ENCODE results near the gene GABPB1. TPM values are rescaled to one million over a fixed set of nuclear protein-coding genes. Genes with fewer than 3 reads are reported as not detected.
"Not testable (repeated sequence)": the region's sequence is repeated elsewhere in the genome, so short reads cannot be mapped to it uniquely, and the experiment has no call there.

The GABPB1 gene
- 10 to 100 TPM; 13.0 to 27.8 TPM for total RNA-seq

DNA sequence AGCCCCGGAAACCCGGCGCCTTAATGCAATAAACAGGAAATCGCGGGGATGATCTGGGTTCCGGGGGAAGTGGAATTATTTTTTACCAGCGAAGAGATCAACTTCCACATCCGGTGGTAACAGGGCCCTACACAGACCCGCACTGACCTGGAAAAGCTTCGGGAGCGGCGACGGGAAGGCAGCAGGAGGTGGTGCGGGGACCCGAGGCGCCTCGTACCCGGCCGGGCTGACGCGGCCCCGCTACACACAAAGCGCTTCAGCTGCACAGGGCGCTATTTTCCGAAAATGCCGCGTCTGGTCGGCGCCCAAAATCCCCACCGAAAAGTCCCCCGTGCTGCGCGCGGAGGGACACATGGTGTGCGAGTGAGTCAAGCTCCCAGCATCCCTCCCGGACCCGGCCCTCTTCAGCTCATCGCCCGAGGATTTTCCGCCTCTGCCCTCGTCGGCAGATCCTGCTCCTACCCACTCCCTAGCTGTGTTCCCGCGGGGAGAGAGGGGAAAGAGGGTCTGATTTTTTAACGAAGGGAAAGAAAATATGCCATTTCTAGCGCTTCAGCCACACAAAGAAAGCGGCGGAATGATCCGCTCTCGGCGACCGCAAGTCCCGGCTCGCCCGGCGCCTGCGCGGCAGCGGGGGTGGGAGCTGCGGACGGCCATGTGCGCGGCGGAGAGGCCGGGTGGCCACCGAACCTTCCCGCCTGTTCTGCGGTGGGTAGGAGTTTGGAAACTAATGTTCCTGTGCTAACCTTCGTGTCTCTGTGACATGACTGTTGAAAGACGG is at the start of gene GABPB1:
Gene GABPB1, minus strand, starts transcription at position 361 of the 781 bp plus-strand sequence. CDS start 45,400 bp downstream, outside the sequence.
- TF ChIP-seq, protein P1, sequence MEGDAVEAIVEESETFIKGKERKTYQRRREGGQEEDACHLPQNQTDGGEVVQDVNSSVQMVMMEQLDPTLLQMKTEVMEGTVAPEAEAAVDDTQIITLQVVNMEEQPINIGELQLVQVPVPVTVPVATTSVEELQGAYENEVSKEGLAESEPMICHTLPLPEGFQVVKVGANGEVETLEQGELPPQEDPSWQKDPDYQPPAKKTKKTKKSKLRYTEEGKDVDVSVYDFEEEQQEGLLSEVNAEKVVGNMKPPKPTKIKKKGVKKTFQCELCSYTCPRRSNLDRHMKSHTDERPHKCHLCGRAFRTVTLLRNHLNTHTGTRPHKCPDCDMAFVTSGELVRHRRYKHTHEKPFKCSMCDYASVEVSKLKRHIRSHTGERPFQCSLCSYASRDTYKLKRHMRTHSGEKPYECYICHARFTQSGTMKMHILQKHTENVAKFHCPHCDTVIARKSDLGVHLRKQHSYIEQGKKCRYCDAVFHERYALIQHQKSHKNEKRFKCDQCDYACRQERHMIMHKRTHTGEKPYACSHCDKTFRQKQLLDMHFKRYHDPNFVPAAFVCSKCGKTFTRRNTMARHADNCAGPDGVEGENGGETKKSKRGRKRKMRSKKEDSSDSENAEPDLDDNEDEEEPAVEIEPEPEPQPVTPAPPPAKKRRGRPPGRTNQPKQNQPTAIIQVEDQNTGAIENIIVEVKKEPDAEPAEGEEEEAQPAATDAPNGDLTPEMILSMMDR (IDR thresholded peaks at IDR 0.05): no peak
- Histone ChIP-seq H3K36me3 (no peaks in the 10 kb centered on the region), H3K27me3 (replicated peaks; ENCODE audit: insufficient read depth) (no peaks in the 10 kb centered on the region), H3K27ac (peak within 1 kb of the TSS; percentile 98 to 99), H3K4me1 (ENCODE audit: control insufficient read depth in 1 of 2, low read depth in 2 of 2) (peaks cover 40 to 45% of the 10 kb centered on the region in 2 donors), H3K4me3 (peak within 1 kb of the TSS; percentile 86), H3K9me3 (no peaks in the 10 kb centered on the region)
- peak; percentile 19 for DNase-seq (ENCODE audit: low spot score)
- peak; percentile 73 for ATAC-seq (ENCODE audit: insufficient number of reproducible peaks, low FRiP score, low read depth)

DNA sequence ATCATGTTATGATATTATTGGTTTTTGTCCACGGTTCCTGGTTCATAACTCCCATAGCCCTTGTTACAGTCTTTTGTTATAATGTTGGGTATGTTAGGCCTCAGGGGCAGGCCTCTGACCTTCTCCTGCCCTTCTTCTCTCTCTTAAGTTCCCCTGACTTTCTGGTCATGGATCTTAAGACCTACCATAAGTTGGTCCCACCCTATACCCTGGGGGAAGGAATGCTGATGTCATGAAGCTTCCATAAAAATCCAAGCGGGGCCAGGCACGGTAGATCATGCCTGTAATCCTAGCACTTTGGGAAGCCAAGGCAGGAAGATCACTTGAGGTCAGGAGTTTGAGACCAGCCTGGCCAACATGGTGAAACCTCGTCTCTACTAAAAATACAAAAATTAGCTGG is 36.6 kb upstream of the GABPB1 start:
- H3K4me1 ChIP-seq (ENCODE audit: control insufficient read depth in 1 of 2, low read depth in 2 of 2); DNase-seq (ENCODE audit: low spot score); H3K27me3 ChIP-seq (replicated peaks; ENCODE audit: insufficient read depth); H3K4me3 ChIP-seq; H3K9me3 ChIP-seq; H3K36me3 ChIP-seq; H3K27ac ChIP-seq; ATAC-seq (ENCODE audit: insufficient number of reproducible peaks, low FRiP score, low read depth): not testable (repeated sequence)

DNA sequence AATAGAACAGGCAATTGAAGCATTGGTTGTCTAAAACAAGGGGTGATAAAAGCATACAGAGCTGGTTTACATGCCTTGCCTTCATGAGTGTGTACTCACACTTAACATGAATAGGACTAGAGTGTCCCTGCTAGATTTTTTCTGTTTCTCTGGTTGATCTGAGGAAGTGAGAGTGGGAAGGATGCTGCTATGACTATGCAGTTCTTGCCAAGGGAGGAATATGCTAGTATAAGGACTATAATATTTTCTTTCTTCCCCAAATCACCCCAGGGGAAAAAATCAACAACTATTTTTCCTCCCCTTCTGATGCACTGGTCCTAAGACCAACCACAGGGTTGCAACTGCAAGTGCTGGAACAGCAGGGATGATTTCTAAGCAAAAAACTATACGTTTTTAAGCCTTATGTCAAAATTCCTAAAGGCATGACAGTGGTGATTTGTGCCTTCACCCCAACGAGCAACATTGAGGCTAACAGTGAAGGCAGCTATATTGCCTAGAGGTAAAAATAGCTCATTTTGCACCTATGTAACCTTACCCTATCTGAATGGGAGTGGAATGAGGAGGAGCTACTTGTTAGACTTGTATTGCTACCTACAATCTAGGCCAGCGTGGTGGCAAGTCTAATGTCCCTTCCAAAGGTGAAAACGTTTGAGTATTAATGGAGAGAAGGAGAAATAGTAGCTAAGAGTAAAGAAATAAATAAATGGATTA is 35.7 kb upstream of the GABPB1 start:
- no peaks in the 10 kb centered on the region for H3K4me1 ChIP-seq (ENCODE audit: control insufficient read depth in 1 of 2, low read depth in 2 of 2)
- TF ChIP-seq, protein P1 (IDR thresholded peaks at IDR 0.05): no peak
- H3K27ac ChIP-seq: no peak overlapping the region
- ATAC-seq (ENCODE audit: insufficient number of reproducible peaks, low FRiP score, low read depth): no peak
- no peaks in the 10 kb centered on the region for H3K9me3 ChIP-seq
- DNase-seq (ENCODE audit: low spot score): no peak
- no peaks in the 10 kb centered on the region for H3K27me3 ChIP-seq (replicated peaks; ENCODE audit: insufficient read depth)
- no peaks in the 10 kb centered on the region for H3K36me3 ChIP-seq
- H3K4me3 ChIP-seq: no peak overlapping the region

DNA sequence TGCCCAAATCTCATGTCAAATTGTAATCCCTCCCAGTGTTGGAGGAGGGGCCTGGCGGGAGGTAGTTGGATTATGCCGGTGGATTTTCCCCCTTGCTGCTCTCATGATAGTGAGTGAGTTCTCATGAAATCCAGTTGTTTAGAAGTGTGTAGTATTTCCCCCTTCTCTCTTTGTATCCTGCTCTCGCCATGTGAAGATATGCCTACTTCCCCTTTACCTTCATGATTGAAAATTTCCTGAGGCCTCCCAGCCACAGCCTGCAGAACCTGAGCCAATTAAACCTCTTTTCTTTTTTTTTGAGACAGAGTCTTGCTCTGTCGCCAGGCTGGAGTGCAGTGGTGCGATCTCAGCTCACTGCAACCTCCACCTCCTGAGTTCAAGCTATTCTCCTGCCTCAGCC is 27.4 kb upstream of the GABPB1 start:
- H3K27me3 ChIP-seq (replicated peaks; ENCODE audit: insufficient read depth); H3K4me3 ChIP-seq; H3K36me3 ChIP-seq; DNase-seq (ENCODE audit: low spot score); H3K27ac ChIP-seq; ATAC-seq (ENCODE audit: insufficient number of reproducible peaks, low FRiP score, low read depth); H3K9me3 ChIP-seq: not testable (repeated sequence)
- peaks cover 0 to 11% of the 10 kb centered on the region in 2 donors for H3K4me1 ChIP-seq (ENCODE audit: control insufficient read depth in 1 of 2, low read depth in 2 of 2)

DNA sequence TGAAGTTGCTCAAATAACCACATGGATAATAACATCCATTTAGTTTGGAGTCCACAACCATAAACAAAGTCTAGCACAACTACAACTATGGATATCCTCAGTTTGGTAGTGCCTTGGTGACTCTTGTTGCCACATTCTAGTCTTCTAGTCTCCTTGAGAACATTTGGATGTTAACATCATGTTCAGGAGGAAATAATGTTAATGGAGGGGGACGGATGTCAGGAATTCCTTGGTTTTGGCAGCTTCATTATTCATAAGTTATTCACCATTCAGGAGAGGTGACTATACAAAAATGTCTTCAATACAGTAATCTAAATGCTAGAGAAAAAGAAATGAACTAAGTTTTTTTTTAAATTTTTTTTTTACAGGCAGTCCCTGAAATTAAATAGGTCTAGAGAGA is 26.4 kb upstream of the GABPB1 start:
- no peak overlapping the region for H3K4me3 ChIP-seq
- DNase-seq (ENCODE audit: low spot score) (no peak), ATAC-seq (ENCODE audit: insufficient number of reproducible peaks, low FRiP score, low read depth) (no peak)
- H3K4me1 ChIP-seq (ENCODE audit: control insufficient read depth in 1 of 2, low read depth in 2 of 2): peaks cover 0 to 11% of the 10 kb centered on the region in 2 donors
- no peak overlapping the region for H3K27ac ChIP-seq
- H3K9me3 ChIP-seq: no peaks in the 10 kb centered on the region
- no peaks in the 10 kb centered on the region for H3K27me3 ChIP-seq (replicated peaks; ENCODE audit: insufficient read depth)
- TF ChIP-seq, protein P1 (IDR thresholded peaks at IDR 0.05): no peak
- no peaks in the 10 kb centered on the region for H3K36me3 ChIP-seq

DNA sequence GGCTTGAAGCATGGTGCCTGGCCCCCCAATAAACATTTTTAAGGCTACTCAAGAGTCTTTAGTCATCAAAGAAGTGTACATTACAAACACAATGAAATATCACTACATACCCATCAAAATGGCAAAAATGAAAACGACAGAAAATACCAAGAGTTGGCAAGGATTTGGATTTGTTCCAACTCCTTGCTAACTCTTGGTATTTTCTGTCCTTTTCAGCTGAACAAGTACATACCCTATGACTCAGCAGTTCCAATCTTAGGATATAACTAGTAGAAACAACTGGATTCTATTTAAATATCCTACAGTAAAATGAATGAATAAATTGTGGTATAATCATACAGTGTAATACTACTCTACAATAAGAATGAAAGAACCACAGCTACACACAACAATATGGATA is 25.1 kb upstream of the GABPB1 start:
- peaks cover 0 to 11% of the 10 kb centered on the region in 2 donors for H3K4me1 ChIP-seq (ENCODE audit: control insufficient read depth in 1 of 2, low read depth in 2 of 2)
- no peak overlapping the region for H3K4me3 ChIP-seq
- H3K36me3 ChIP-seq: no peaks in the 10 kb centered on the region
- DNase-seq (ENCODE audit: low spot score): no peak
- no peak for ATAC-seq (ENCODE audit: insufficient number of reproducible peaks, low FRiP score, low read depth)
- H3K27ac ChIP-seq: no peak overlapping the region
- TF ChIP-seq, protein P1 (IDR thresholded peaks at IDR 0.05): no peak
- no peaks in the 10 kb centered on the region for H3K27me3 ChIP-seq (replicated peaks; ENCODE audit: insufficient read depth)
- no peaks in the 10 kb centered on the region for H3K9me3 ChIP-seq

DNA sequence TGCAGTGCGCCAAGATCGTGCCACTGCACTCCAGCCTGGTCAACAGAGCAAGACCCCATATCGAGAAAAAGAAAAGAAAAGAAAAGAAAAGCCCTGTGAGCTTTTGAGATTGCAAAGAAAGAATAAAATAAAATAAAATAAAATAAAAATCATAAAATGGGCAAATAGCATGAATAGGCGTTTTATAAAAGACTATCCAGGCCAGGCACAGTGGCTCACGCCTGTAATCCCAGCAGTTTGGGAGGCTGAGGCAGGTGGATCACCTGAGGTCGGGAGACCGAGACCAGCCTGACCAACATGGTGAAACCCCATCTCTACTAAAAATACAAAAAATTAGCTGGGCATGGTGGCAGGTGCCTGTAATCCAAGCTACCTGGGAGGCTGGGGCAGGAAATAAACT is 24.4 kb upstream of the GABPB1 start:
- DNase-seq (ENCODE audit: low spot score); H3K36me3 ChIP-seq: not testable (repeated sequence)
- peaks cover 0 to 11% of the 10 kb centered on the region in 2 donors for H3K4me1 ChIP-seq (ENCODE audit: control insufficient read depth in 1 of 2, low read depth in 2 of 2)

More for the DNA sequence above, 24.4 kb upstream of the GABPB1 start:
- not testable (repeated sequence) for H3K27me3 ChIP-seq (replicated peaks; ENCODE audit: insufficient read depth); H3K4me3 ChIP-seq; H3K9me3 ChIP-seq; H3K27ac ChIP-seq; ATAC-seq (ENCODE audit: insufficient number of reproducible peaks, low FRiP score, low read depth)

Measured in thoracic aorta (tissue), 2 donors.